ENCODE measurements around the gene TULP4. TPM values are rescaled to one million over a fixed set of nuclear protein-coding genes. Genes with fewer than 3 reads are reported as not detected.

TULP4 gene
- total RNA-seq, 1 experiment from 2014 or later = 64.6 TPM

DNA sequence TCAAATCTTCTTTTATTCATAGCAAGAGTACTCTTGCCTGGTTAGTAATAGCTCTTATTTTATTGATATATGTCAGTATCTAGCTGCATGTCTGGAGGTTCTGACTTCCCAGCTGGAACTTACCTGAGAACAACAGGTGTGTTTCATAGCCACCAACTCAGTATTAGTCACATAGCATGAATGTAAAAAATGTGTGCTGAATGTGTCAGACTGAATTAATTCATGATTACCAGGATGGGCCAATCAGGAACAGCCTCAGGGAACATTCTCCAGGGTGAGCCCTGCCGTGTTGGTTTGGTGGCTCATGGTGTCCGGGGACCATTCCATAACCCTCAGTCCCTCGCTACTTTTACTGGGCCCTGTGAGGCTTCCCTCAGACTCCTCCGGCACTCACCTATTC, 99.7 kb downstream of the TULP4 start:
- no peak overlapping the region for H2BK15ac ChIP-seq (ENCODE audit: low read depth, low read length)
- H3K4me2 ChIP-seq (ENCODE audit: insufficient read depth, insufficient read length, low read length) = no peak overlapping the region
- Mint-ChIP-seq H3K36me3 (ENCODE audit: insufficient read depth in 1 of 3, low read depth in 3 of 3) (peaks cover 0 to 24% (median 8%) of the 10 kb centered on the region in 3 experiments; a peak in 5 of 7 replicates), H3K27ac (no peak overlapping the region), H3K4me3 (no peak overlapping the region), H3K27me3 (ENCODE audit: low read depth) (no peaks in the 10 kb centered on the region), H3K4me1 (peaks cover 16% of the 10 kb centered on the region in 2 experiments), H3K9me3 (no peaks in the 10 kb centered on the region)
- no peaks in the 10 kb centered on the region for H3K23me2 ChIP-seq (ENCODE audit: insufficient read length, low read depth, low read length, poor library complexity, severe bottlenecking)
- no CpG with 5 or more reads among the region's 4 CpGs for WGBS (ENCODE audit: extremely low coverage, insufficient read length, low lambda C conversion rate)
- no peak overlapping the region for H4K91ac ChIP-seq (ENCODE audit: insufficient read length, low read depth, low read length)
- H3K14ac ChIP-seq (ENCODE audit: insufficient read depth, low read length) = no peak overlapping the region
- no peaks in the 10 kb centered on the region for H3K4me1 ChIP-seq (ENCODE audit: insufficient read depth, low read length)
- H3K27me3 ChIP-seq (ENCODE audit: insufficient read depth, low read length) = no peaks in the 10 kb centered on the region
- no peak overlapping the region for H3K56ac ChIP-seq (ENCODE audit: insufficient read length, low read depth, low read length)
- H3K23ac ChIP-seq (ENCODE audit: insufficient read length, low read depth, low read length) = no peak overlapping the region
- TF ChIP-seq, protein P1, sequence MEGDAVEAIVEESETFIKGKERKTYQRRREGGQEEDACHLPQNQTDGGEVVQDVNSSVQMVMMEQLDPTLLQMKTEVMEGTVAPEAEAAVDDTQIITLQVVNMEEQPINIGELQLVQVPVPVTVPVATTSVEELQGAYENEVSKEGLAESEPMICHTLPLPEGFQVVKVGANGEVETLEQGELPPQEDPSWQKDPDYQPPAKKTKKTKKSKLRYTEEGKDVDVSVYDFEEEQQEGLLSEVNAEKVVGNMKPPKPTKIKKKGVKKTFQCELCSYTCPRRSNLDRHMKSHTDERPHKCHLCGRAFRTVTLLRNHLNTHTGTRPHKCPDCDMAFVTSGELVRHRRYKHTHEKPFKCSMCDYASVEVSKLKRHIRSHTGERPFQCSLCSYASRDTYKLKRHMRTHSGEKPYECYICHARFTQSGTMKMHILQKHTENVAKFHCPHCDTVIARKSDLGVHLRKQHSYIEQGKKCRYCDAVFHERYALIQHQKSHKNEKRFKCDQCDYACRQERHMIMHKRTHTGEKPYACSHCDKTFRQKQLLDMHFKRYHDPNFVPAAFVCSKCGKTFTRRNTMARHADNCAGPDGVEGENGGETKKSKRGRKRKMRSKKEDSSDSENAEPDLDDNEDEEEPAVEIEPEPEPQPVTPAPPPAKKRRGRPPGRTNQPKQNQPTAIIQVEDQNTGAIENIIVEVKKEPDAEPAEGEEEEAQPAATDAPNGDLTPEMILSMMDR (conservative IDR thresholded peaks at IDR 0.05) = no peak
- H4K8ac ChIP-seq (replicated peaks; ENCODE audit: insufficient read length, low read depth, low read length) = no peak overlapping the region
- H2AK5ac ChIP-seq (ENCODE audit: insufficient read length, low read length) = no peak overlapping the region
- H3K79me2 ChIP-seq (ENCODE audit: insufficient read depth, low read length) = no peaks in the 10 kb centered on the region
- H3K27ac ChIP-seq (ENCODE audit: insufficient read length, low read depth, low read length) = no peak overlapping the region
- no peak overlapping the region for H2BK120ac ChIP-seq (ENCODE audit: low read depth, low read length, poor library complexity, severe bottlenecking)
- H3K9ac ChIP-seq (ENCODE audit: extremely low read depth, insufficient read length, low read length) = no peak overlapping the region
- no peak overlapping the region for H2BK20ac ChIP-seq (ENCODE audit: low read depth, low read length, poor library complexity, severe bottlenecking)
- no peak overlapping the region for H2BK5ac ChIP-seq (ENCODE audit: insufficient read length, low read length)
- no peak overlapping the region for H3K4ac ChIP-seq (ENCODE audit: low read depth, low read length)
- no peak overlapping the region for H2BK12ac ChIP-seq (ENCODE audit: insufficient read length, low read depth, low read length)
- no peaks in the 10 kb centered on the region for H4K20me1 ChIP-seq (ENCODE audit: control insufficient read depth, insufficient read depth, insufficient read length)
- no peak overlapping the region for H3T11ph ChIP-seq (ENCODE audit: low read length)
- H4K5ac ChIP-seq (ENCODE audit: insufficient read length, low read depth, low read length) = no peak overlapping the region
- H3K9me3 ChIP-seq (ENCODE audit: control insufficient read depth, low read depth, low read length) = no peaks in the 10 kb centered on the region
- no peak overlapping the region for H3K18ac ChIP-seq (ENCODE audit: insufficient read length, low read depth, low read length)
- H2AFZ ChIP-seq (ENCODE audit: low read length) = no peak overlapping the region
- no peaks in the 10 kb centered on the region for H3K79me1 ChIP-seq (ENCODE audit: insufficient read depth, low read depth, low read length, poor library complexity, severe bottlenecking)
- DNase-seq = no peak

Data from H9 (cell line).